GM12878 (cell line): ENCODE data around the gene SLFN5. TPM values are rescaled to one million over a fixed set of nuclear protein-coding genes. Genes with fewer than 3 reads are reported as not detected.

ENCODE experiments used
- ATAC-seq: fragments of 200-7000 bp; cut with Tn5 transposase; 3 replicates; pipeline ENCODE4 v1.9.1; 2020; ENCODE audit warnings: mild to moderate bottlenecking, moderate library complexity
- BruUV-seq: library from RNA; stranded (reverse); fragments of 400-500 nt; replicated peaks from 2 replicates; lab custom pipeline; 2021; lab: Mats Ljungman, UMichigan
- CTCF ChIA-PET: fragments of 300-600 bp; sonication (Branson Sonifier 250); formaldehyde crosslinking; extraction: SDS; loops from one replicate; lab custom pipeline; 2021; ENCODE audit warnings: inconsistent platforms; lab: Yijun Ruan, JAX
- POLR2A ChIA-PET: fragments of 350-600 bp; formaldehyde crosslinking; extraction: SDS; loops from one replicate; lab custom pipeline; 2021; ENCODE audit warnings: inconsistent platforms; lab: Charles Lee
- RAD21 ChIA-PET: fragments of 300-600 bp; sonication (Branson Sonifier 250); formaldehyde crosslinking; loops from one replicate; lab custom pipeline; 2023; ENCODE audit warnings: antibody characterized with exemption; ENCODE audit not compliant: unreplicated experiment; lab: Charles Lee
- SMC1A ChIA-PET: fragments of 300-600 bp; sonication (Branson Sonifier 250); formaldehyde crosslinking; loops from one replicate; lab custom pipeline; 2023; ENCODE audit not compliant: unreplicated experiment, uncharacterized antibody; lab: Charles Lee
- DNase-seq: peaks from one replicate; pipeline ENCODE4 v3.0.0-alpha.2; 2011; ENCODE audit warnings: low read depth, low spot score
- FAIRE-seq: peaks from 3 replicates; lab custom pipeline; 2011; peaks lifted over from hg19 to GRCh38; lab: Jason Lieb, UNC
- H2AFZ ChIP-seq: 2 replicates; pipeline ENCODE4 v1.6.0; 2011; ENCODE audit warnings: low read depth, low read length, control low read depth; ENCODE audit not compliant: control insufficient read depth
- H3K27ac ChIP-seq: 2 replicates; pipeline ENCODE4 v1.5.1; 2011; ENCODE audit warnings: control low read depth; ENCODE audit not compliant: control insufficient read depth, insufficient read depth
- H3K27me3 ChIP-seq, 2 experiments: replicated peaks in 1 of 2; 2 replicates each; pipeline versions ENCODE4 v1.6.0 to v1.6.1; 2011; ENCODE audit warnings: low read length in 1 of 2; ENCODE audit not compliant: control insufficient read depth in 2 of 2, insufficient read depth in 2 of 2
- H3K36me3 ChIP-seq, 2 experiments: 2 replicates each; pipeline ENCODE4 v1.5.1; 2011; ENCODE audit warnings: low read length in 1 of 2; ENCODE audit not compliant: control insufficient read depth in 2 of 2, insufficient read depth in 2 of 2
- H3K4me1 ChIP-seq: 2 replicates; pipeline ENCODE4 v1.6.1; 2011; ENCODE audit warnings: mild to moderate bottlenecking, low read length, moderate library complexity, mixed read lengths; ENCODE audit not compliant: control insufficient read depth, insufficient read depth
- H3K4me2 ChIP-seq: 2 replicates; pipeline ENCODE4 v1.6.0; 2011; ENCODE audit warnings: control low read depth; ENCODE audit not compliant: control insufficient read depth, insufficient read depth
- H3K4me3 ChIP-seq: fragments of 200-600 bp; sonication (generic); 2 replicates; pipeline ENCODE4 v1.5.1; 2016
- H3K79me2 ChIP-seq: 2 replicates; pipeline ENCODE4 v1.6.0; 2011; ENCODE audit warnings: low read length; ENCODE audit not compliant: control insufficient read depth, insufficient read depth
- H3K9ac ChIP-seq: 2 replicates; pipeline ENCODE4 v1.8.0; 2011; ENCODE audit warnings: low read length, control low read depth, mixed read lengths; ENCODE audit not compliant: control insufficient read depth, insufficient read depth
- H3K9me3 ChIP-seq: replicated peaks from 3 replicates; pipeline ENCODE4 v1.5.1; 2011; ENCODE audit warnings: mild to moderate bottlenecking, low read length; ENCODE audit not compliant: control insufficient read depth, insufficient read depth
- H4K20me1 ChIP-seq: 2 replicates; pipeline ENCODE4 v1.6.0; 2011; ENCODE audit not compliant: control insufficient read depth, insufficient read depth
- BHLHE40 ChIP-seq, 2 experiments: fragments of 450-650 bp in 1 of 2; IDR thresholded peaks; 2 replicates each; pipeline ENCODE4 v1.6.1; 2011 to 2017; ENCODE audit warnings: low read depth in 2 of 2, borderline replicate concordance in 1 of 2, improper control_type of control experiment in 1 of 2, low read length in 1 of 2, mild to moderate bottlenecking in 1 of 2
- BRCA1 ChIP-seq: IDR thresholded peaks from 2 replicates; pipeline ENCODE4 v1.6.1; 2011; ENCODE audit warnings: low read depth, low read length, improper control_type of control experiment
- E4F1 ChIP-seq: fragments of 450-650 bp; IDR thresholded peaks from 2 replicates; pipeline ENCODE4 v1.6.1; 2018; ENCODE audit warnings: borderline replicate concordance, mild to moderate bottlenecking; ENCODE audit not compliant: partially characterized antibody
- EGR1 ChIP-seq, 2 experiments: IDR thresholded peaks; 1 replicate in 1 of 2; 2 replicates in 1 of 2; pipeline ENCODE4 v1.6.1; 2011 to 2012; ENCODE audit warnings: low read depth in 2 of 2, low read length in 2 of 2, borderline replicate concordance in 1 of 2, mild to moderate bottlenecking in 1 of 2, moderate library complexity in 1 of 2
- IKZF2 ChIP-seq, 2 experiments: fragments of 450-650 bp; IDR thresholded peaks; 2 replicates each; pipeline ENCODE4 v1.6.1; 2017; ENCODE audit warnings: mild to moderate bottlenecking in 2 of 2, moderate library complexity in 2 of 2
- PAX8 ChIP-seq: fragments of 450-650 bp; IDR thresholded peaks from 2 replicates; pipeline ENCODE4 v1.6.1; 2017; ENCODE audit warnings: mild to moderate bottlenecking, moderate library complexity
- RCOR1 ChIP-seq: conservative IDR thresholded peaks from 2 replicates; pipeline ENCODE4 v1.6.1; 2012; ENCODE audit warnings: low read depth, low read length, improper control_type of control experiment
- RUNX3 ChIP-seq: IDR thresholded peaks from 2 replicates; pipeline ENCODE4 v1.6.1; 2012; ENCODE audit warnings: low read length, inconsistent platforms
- TCF12 ChIP-seq: IDR thresholded peaks from 2 replicates; pipeline ENCODE4 v1.6.1; 2011; ENCODE audit warnings: low read depth, mild to moderate bottlenecking, low read length
- WRNIP1 ChIP-seq: IDR thresholded peaks from 2 replicates; pipeline ENCODE4 v1.6.1; 2011; ENCODE audit warnings: low read depth, low read length, improper control_type of control experiment, borderline replicate concordance
- WGBS: methylation state at CpG from one replicate; pipeline ENCODE4 v1.1.6; 2016; ENCODE audit warnings: low lambda C conversion rate; ENCODE audit not compliant: insufficient replicate concordance, insufficient coverage; ENCODE audit errors: missing lambda C conversion rate; 5-methylcytosine and 5-hydroxymethylcytosine counted together
- in situ Hi-C: fragments of 300-500 bp; cut with MboI; formaldehyde crosslinking; loops from 9 replicates; pipeline ENCODE4 v1.14.3; 2018; ENCODE audit warnings: mixed read lengths
- intact Hi-C: fragments of 100-400 bp; cut with micrococcal nuclease; formaldehyde crosslinking; loops from one replicate; pipeline ENCODE4 v1.14.2; 2022; ENCODE audit not compliant: unreplicated experiment
- polyA plus RNA-seq, 11 experiments: library from polyadenylated mRNA; depleted of rRNA in 4 of 11; unstranded in 6 of 11; stranded (reverse) in 5 of 11; fragments of >200 nt; fragmentation: Nextera tagmentation in 4 of 11; fragmentation: Illumina TruSeq in 1 of 11; extraction: Ambion mirVana in 4 of 11; extraction: Trizol in 1 of 11; gene quantifications; 1 replicate in 1 of 11; 2 replicates in 10 of 11; pipeline versions ENCODE4 v1.2.1 to v1.2.3, GENCODE V29; 2011 to 2016; ENCODE audit warnings: inconsistent platforms in 2 of 11, missing spikeins in 2 of 11, low read depth in 1 of 11
- total RNA-seq, 4 experiments: library from RNA; depleted of rRNA in 3 of 4; stranded (reverse); fragments of >200 nt in 3 of 4; fragmentation: Illumina TruSeq in 1 of 4; extraction: Trizol in 1 of 4; gene quantifications; 2 replicates each; pipeline versions ENCODE4 v1.2.1 to v1.2.3, GENCODE V29; 2013 to 2021

The SLFN5 gene
- total and polyA plus RNA-seq, 10 of the 15 experiments (the other 5 are each of a cell fraction or from before 2014, with no cell fraction given), result 0.19 to 2.1 (median 1.3) TPM

- no peak overlapping the region; the same call in 1 of the 2 replicates for H3K9ac ChIP-seq
Measured at GRCh38 chr17:35241520-35241919, 1.4 kb upstream of the SLFN5 start.

DNA sequence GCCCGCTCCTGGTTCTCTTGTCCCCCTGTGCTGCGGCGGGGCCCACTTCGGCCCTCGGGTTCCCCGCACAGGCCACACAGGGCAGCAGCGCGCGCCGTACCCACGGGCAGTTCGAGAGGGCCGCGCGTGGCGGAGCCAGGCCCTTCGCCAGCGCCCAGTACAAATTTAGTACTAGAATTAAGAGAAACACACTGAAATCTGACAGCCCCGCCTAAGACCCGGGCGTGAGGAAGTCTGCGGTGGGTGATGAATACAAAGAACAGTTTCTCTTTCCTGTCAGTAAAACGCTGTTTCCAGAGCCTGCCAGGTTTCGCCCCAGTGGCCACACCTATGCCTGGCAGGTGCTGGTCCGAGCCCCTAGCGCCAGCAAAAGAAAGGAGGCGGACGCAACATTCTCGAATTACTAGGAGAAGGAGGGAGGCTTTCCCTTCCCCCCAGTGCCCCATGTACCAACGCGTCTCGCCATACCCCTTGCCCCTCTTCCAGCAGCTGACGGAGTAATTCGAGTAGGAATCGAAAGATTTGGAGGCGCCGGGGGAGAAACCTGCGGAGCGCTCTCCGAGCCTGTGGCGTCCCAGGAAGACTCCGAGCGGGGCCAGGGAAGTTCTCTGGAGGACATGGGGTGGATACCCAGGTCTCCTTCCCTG lies 591 bp upstream of the SLFN5 start:
- H3K4me3 ChIP-seq, result peak overlapping the region; percentile 98
- H3K36me3 ChIP-seq, result no peaks in the 10 kb centered on the region
- H3K27me3 ChIP-seq, result no peaks in the 10 kb centered on the region
- BruUV-seq, result TSS peak; percentile 97
- ChIA-PET POLR2A (no interaction called here), CTCF (interaction anchor here (1.2 to 1.4 kb wide), 3 partner anchors 71 to 346 kb away, joined by 3 to 4 read pairs (median 3); partner anchors contain the start of gene SLFN12L), RAD21 (interaction anchor here (1.0 kb wide), 1 partner anchor 292 kb away, joined by 5 read pairs; no protein-coding TSS in a partner anchor), SMC1A (interaction anchor here (0.9 to 1.9 kb wide), 3 partner anchors 58 to 295 kb away, joined by 3 to 8 read pairs (median 6); partner anchors contain the start of gene SLFN12L)
- FAIRE-seq (no peak), ATAC-seq (peak; percentile 81), DNase-seq (no peak)
- H4K20me1 ChIP-seq, result no peaks in the 10 kb centered on the region
- intact Hi-C loops, result loop anchor here (2.0 to 5.0 kb wide), 2 partner anchors 205 to 297 kb away; partner anchors contain the start of gene SLFN13
- peak overlapping the region; percentile 66 for H3K9ac ChIP-seq
- no peaks in the 10 kb centered on the region for H3K9me3 ChIP-seq
- peak overlapping the region; percentile 55 for H2AFZ ChIP-seq
- 0 out of 2 replicates have a peak overlapping the region, but pooled peaks have one; percentile 36 for H3K27ac ChIP-seq
- no peaks in the 10 kb centered on the region for H3K79me2 ChIP-seq
- in situ Hi-C loops, result no loop called here
- under 1% methylated on average over 42 of the region's 43 CpGs for WGBS
- peak overlapping the region; percentile 95 for H3K4me2 ChIP-seq
- peaks cover 13% of the 10 kb centered on the region; the same call in 1 of the 2 replicates for H3K4me1 ChIP-seq
- TF ChIP-seq WRNIP1 (no peak), IKZF2 (IDR thresholded peaks at IDR 0.05) (peak; percentile 41 to 59; a peak in 2 of 4 replicates), RUNX3 (peak; percentile 71), BHLHE40 (IDR thresholded peaks at IDR 0.05; ENCODE audit: borderline replicate concordance in 1 of 2, low read depth in 2 of 2, low read length in 1 of 2) (peak; percentile 47 to 53; a peak in 2 of 4 replicates), BRCA1 (no peak), TCF12 (0 out of 2 replicates have a peak, but pooled peaks have one; percentile 44), EGR1 (IDR thresholded peaks at IDR 0.05; ENCODE audit: borderline replicate concordance in 1 of 2, low read depth in 2 of 2, low read length in 2 of 2) (peak in 1 of 2 experiments; percentile 45; a peak in 1 of 3 replicates), E4F1 (no peak)

More at GRCh38 chr17:35241520-35241919, 1.4 kb upstream of the SLFN5 start:
- in situ Hi-C loops (no loop called here), intact Hi-C loops (loop anchor here (5.0 kb wide), 1 partner anchor 206 kb away; the partner anchor contains the start of gene SLFN13)
- TF ChIP-seq RCOR1, result no peak
- no peak for TF ChIP-seq PAX8
- H3K79me2 ChIP-seq, result no peaks in the 10 kb centered on the region
- ATAC-seq, result no peak
- peak overlapping the region; percentile 98; the same call in 1 of the 2 replicates for H3K4me3 ChIP-seq
- RAD21 ChIA-PET, result no interaction called here
- BruUV-seq, result no TSS peak
- WGBS, result 92% methylated on average over 19 of the region's 19 CpGs
- no peaks in the 10 kb centered on the region for H4K20me1 ChIP-seq
- no peak for FAIRE-seq
- no peak overlapping the region for H2AFZ ChIP-seq
- H3K4me1 ChIP-seq, result peaks cover 13% of the 10 kb centered on the region; the same call in 1 of the 2 replicates
- POLR2A ChIA-PET, result interaction anchor here (1.1 kb wide), 1 partner anchor 21 kb away, joined by 3 read pairs; no protein-coding TSS in a partner anchor
- no peak for DNase-seq
- H3K27ac ChIP-seq, result no peak overlapping the region
- no peaks in the 10 kb centered on the region for H3K27me3 ChIP-seq
- SMC1A ChIA-PET, result interaction anchor here (0.9 kb wide), 1 partner anchor 59 kb away, joined by 3 read pairs; no protein-coding TSS in a partner anchor
- CTCF ChIA-PET, result no interaction called here
- no peaks in the 10 kb centered on the region for H3K36me3 ChIP-seq
- H3K9me3 ChIP-seq, result no peaks in the 10 kb centered on the region
- peak overlapping the region; percentile 95 for H3K4me2 ChIP-seq
